Measurements from ENCODE around the gene CRMP1. TPM values are rescaled to one million over a fixed set of nuclear protein-coding genes. Genes with fewer than 3 reads are reported as not detected.
A peak's percentile ranks its signal among the peaks of the same experiment; 100 is the strongest.

The CRMP1 gene
- polyA plus RNA-seq, 1 donor (not counting 4 experiments of a cell fraction or from before 2014, with no cell fraction given), result 0.03 TPM

- Histone ChIP-seq H3K36me3 (ENCODE audit: control insufficient read depth in 2 of 2, extremely low read depth in 1 of 2, insufficient read depth in 2 of 2, low read length in 2 of 2) (peaks cover 17 to 24% of the 10 kb centered on the region in 2 experiments), H3K27ac (ENCODE audit: control insufficient read depth, insufficient read depth, low read length) (no peak overlapping the region), H3K4me2 (ENCODE audit: control insufficient read depth, extremely low read depth, insufficient read depth, low read depth, low read length) (no peak overlapping the region), H3K9ac (ENCODE audit: control insufficient read depth, extremely low read depth, insufficient read depth, low read length) (no peak overlapping the region), H3K27me3 (ENCODE audit: control insufficient read depth, extremely low read depth, insufficient read depth, low read length) (no peaks in the 10 kb centered on the region), H3K79me2 (ENCODE audit: control insufficient read depth, insufficient read depth, low read length) (no peaks in the 10 kb centered on the region), H3K9me1 (ENCODE audit: control insufficient read depth, extremely low read depth, insufficient read depth, low read length) (no peaks in the 10 kb centered on the region), H3K4me1 (ENCODE audit: control insufficient read depth, extremely low read depth, insufficient read depth, low read length) (no peaks in the 10 kb centered on the region), H2AFZ (ENCODE audit: control insufficient read depth, low read length) (no peak overlapping the region), H4K20me1 (ENCODE audit: control insufficient read depth, extremely low read depth, insufficient read depth, low read length) (no peaks in the 10 kb centered on the region), H3K9me3 (ENCODE audit: control insufficient read depth, low read depth, low read length) (no peaks in the 10 kb centered on the region), H3K4me3 (ENCODE audit: control insufficient read depth in 2 of 3, extremely low read depth in 1 of 3, insufficient read depth in 2 of 3, low read depth in 1 of 3, low read length in 3 of 3) (no peak overlapping the region)
- dilution Hi-C loops (cut with MboI; ENCODE audit: extremely low pct_ligation_motif_present, low sequenced_read_pairs), result no loop called here
- peak; percentile 43 for FAIRE-seq
- no peak for DNase-seq (ENCODE audit: low read depth, low spot score)
- no peak for TF ChIP-seq EZH2 (IDR thresholded peaks at IDR 0.05; ENCODE audit: low read length)
- no peak for TF ChIP-seq CTCF (optimal IDR thresholded peaks at IDR 0.05 in 1 of 3, IDR thresholded peaks at IDR 0.05 in 1 of 3, conservative IDR thresholded peaks at IDR 0.05 in 1 of 3; ENCODE audit: extremely low read depth in 1 of 3, insufficient read depth in 2 of 3, low read length in 3 of 3)
Measured at GRCh38 chr4:5825321-5826041, 67.4 kb downstream of the CRMP1 start.

DNA sequence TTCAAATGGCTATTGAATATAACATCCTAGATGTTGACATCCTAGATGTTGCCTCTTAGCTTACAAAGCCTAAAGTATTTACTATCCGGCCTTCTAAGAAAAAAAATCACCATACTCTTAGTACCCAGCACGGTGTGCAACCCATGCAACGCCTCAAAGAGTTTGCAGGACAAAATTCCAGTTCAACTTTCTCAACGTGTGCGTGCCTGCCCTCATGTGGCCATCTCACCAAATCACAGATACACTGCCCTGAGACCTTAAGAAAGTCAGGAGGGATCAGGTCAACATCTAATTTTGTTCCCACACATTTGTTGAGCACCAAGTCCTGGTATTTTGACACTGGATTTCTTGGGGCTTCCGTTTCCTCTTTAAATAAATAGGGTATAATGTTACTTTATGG is 68.3 kb downstream of the CRMP1 start:
- H3K27me3 ChIP-seq (ENCODE audit: control insufficient read depth, extremely low read depth, insufficient read depth, low read length), result no peaks in the 10 kb centered on the region
- DNase-seq (ENCODE audit: low read depth, low spot score), result no peak
- dilution Hi-C loops (cut with MboI; ENCODE audit: extremely low pct_ligation_motif_present, low sequenced_read_pairs), result no loop called here
- H3K9me3 ChIP-seq (ENCODE audit: control insufficient read depth, low read depth, low read length), result no peaks in the 10 kb centered on the region
- H3K79me2 ChIP-seq (ENCODE audit: control insufficient read depth, insufficient read depth, low read length), result no peaks in the 10 kb centered on the region
- no peaks in the 10 kb centered on the region for H4K20me1 ChIP-seq (ENCODE audit: control insufficient read depth, extremely low read depth, insufficient read depth, low read length)
- H3K9ac ChIP-seq (ENCODE audit: control insufficient read depth, extremely low read depth, insufficient read depth, low read length), result no peak overlapping the region
- no peak overlapping the region for H3K4me2 ChIP-seq (ENCODE audit: control insufficient read depth, extremely low read depth, insufficient read depth, low read depth, low read length)
- FAIRE-seq, result peak; percentile 29
- H2AFZ ChIP-seq (ENCODE audit: control insufficient read depth, low read length), result no peak overlapping the region
- H3K27ac ChIP-seq (ENCODE audit: control insufficient read depth, insufficient read depth, low read length), result no peak overlapping the region
- H3K9me1 ChIP-seq (ENCODE audit: control insufficient read depth, extremely low read depth, insufficient read depth, low read length), result no peaks in the 10 kb centered on the region
- no peak overlapping the region for H3K4me3 ChIP-seq (ENCODE audit: control insufficient read depth in 2 of 3, extremely low read depth in 1 of 3, insufficient read depth in 2 of 3, low read depth in 1 of 3, low read length in 3 of 3)
- H3K36me3 ChIP-seq (ENCODE audit: control insufficient read depth in 2 of 2, extremely low read depth in 1 of 2, insufficient read depth in 2 of 2, low read length in 2 of 2), result peaks cover 24 to 31% of the 10 kb centered on the region in 2 experiments
- TF ChIP-seq CTCF (optimal IDR thresholded peaks at IDR 0.05 in 1 of 3, IDR thresholded peaks at IDR 0.05 in 1 of 3, conservative IDR thresholded peaks at IDR 0.05 in 1 of 3; ENCODE audit: extremely low read depth in 1 of 3, insufficient read depth in 2 of 3, low read length in 3 of 3) (peak; percentile 37 to 74 (median 52)), EZH2 (IDR thresholded peaks at IDR 0.05; ENCODE audit: low read length) (no peak)
- no peaks in the 10 kb centered on the region for H3K4me1 ChIP-seq (ENCODE audit: control insufficient read depth, extremely low read depth, insufficient read depth, low read length)

Measured in keratinocyte (primary cell).